ENCODE results near the gene OR8K3.

The OR8K3 gene

DNA sequence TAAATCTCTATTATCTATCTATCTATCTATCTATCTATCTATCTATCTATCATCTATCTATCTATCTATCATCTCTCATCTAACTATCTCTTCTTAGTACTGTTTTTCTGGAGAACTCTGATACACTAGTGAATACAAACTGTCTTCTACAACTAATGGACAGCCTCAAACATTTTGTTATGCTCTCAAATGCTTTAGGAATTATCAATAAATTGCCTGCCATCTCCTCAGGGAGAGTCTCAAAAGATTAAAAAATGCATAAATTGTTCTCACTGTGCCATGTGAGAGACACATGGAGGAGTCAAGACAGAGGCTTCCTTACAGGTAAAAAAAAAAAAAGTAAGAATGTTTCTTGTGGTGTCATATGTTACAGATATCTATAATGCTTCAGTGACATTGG is at the start of gene OR8K3:
Gene OR8K3, plus strand, starts transcription at position 301 of the 400 bp plus-strand sequence. CDS start 3,163 bp downstream, outside the sequence.
- DNase-seq (ENCODE audit: low read depth), result no peak
- TF ChIP-seq, protein P1, sequence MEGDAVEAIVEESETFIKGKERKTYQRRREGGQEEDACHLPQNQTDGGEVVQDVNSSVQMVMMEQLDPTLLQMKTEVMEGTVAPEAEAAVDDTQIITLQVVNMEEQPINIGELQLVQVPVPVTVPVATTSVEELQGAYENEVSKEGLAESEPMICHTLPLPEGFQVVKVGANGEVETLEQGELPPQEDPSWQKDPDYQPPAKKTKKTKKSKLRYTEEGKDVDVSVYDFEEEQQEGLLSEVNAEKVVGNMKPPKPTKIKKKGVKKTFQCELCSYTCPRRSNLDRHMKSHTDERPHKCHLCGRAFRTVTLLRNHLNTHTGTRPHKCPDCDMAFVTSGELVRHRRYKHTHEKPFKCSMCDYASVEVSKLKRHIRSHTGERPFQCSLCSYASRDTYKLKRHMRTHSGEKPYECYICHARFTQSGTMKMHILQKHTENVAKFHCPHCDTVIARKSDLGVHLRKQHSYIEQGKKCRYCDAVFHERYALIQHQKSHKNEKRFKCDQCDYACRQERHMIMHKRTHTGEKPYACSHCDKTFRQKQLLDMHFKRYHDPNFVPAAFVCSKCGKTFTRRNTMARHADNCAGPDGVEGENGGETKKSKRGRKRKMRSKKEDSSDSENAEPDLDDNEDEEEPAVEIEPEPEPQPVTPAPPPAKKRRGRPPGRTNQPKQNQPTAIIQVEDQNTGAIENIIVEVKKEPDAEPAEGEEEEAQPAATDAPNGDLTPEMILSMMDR (conservative IDR thresholded peaks at IDR 0.05; ENCODE audit: low read depth, low read length), result no peak
- no peak within 1 kb of the TSS for H3K4me3 ChIP-seq (ENCODE audit: low read length)

DNA sequence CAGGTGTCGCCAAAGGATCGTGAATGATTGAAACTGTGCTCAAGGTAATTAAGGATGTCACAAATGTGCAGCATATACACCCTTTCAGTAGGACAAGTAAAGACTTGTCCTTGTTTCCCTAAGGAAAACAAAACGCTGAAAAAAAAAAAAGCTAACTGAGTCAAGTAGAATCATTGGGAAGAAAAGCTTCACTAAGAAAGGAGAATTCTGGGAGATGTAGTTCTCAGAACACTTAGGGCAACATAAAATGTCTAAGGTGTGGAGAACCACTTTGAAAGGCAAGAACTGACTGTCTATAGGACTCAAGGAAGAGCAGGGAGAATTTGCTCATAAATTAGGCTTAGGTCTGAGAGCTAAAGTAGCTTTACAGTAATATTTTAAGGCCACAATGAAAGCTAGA is 43.9 kb upstream of the OR8K3 start:
- no peak for DNase-seq (ENCODE audit: low read depth)
- H3K4me3 ChIP-seq (ENCODE audit: low read length), result no peak overlapping the region
- TF ChIP-seq, protein P1 (conservative IDR thresholded peaks at IDR 0.05; ENCODE audit: low read depth, low read length), result no peak

DNA sequence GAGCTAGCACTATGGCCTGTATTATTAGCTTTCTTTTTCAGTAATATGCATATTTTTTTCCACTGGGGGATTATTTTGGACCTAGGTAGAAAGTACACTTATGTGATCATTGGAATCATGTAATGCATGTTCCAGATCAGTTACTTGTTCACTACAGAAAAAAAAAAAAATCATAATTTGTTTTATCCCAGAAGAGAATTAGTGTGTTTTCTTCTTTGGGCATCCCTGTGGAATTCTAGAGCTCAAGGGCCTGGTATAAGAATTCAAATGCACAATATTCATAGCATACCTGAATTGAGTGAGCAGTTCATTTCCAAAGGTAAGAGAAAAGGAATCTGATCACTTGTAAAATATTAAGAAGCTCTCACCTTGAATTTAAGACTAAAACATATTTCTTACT is 41.1 kb upstream of the OR8K3 start, which contains the start of gene OR5T1:
Gene OR5T1, plus strand, starts transcription at position 301 of the 400 bp plus-strand sequence. CDS start 1,485 bp downstream, outside the sequence.
- no peak for DNase-seq (ENCODE audit: low read depth)
- no peak within 1 kb of the TSS for H3K4me3 ChIP-seq (ENCODE audit: low read length)
- TF ChIP-seq, protein P1 (conservative IDR thresholded peaks at IDR 0.05; ENCODE audit: low read depth, low read length), result no peak

DNA sequence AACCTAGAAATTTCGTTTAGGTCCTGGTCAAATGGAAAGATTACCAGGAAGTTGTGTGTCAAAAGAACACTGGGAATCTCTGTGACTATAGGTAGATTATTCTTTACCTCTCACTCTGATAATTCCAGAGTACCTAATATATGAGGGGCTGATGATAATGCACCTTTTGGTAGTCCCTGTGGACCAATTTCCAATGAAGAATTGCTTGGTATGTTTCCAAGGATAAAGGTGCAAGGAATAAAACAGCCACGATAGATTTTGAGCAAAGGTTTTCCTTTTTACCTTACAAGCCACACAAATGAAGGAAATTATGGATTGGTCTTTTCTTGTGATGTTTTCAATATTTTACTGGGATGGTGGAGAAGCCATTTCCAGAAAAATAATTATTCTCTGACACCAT is 22.8 kb upstream of the OR8K3 start, which contains the start of gene OR8H1:
Gene OR8H1, minus strand, starts transcription at position 101 of the 400 bp plus-strand sequence. CDS start 1,192 bp downstream, outside the sequence.
- TF ChIP-seq, protein P1 (conservative IDR thresholded peaks at IDR 0.05; ENCODE audit: low read depth, low read length), result no peak
- DNase-seq (ENCODE audit: low read depth), result no peak
- H3K4me3 ChIP-seq (ENCODE audit: low read length), result no peak within 1 kb of the TSS

DNA sequence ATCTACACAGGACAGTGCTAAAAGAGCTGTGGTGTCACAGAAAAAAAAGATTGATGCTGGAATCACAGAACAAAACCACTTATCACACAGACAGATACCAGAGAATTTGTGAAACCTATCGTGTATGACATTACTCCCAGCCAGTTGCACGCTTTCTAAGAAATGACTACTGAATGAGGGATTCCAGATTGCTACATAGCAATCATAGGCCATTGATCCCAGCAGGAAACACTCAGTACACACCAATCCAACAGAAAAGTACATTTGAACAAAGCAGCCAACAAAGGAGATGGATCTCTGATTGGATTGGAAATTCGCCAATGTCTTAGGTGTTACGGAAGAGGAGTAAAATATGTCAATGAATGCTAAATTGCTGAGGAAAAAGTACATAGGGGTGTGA is 18.0 kb upstream of the OR8K3 start:
- H3K4me3 ChIP-seq (ENCODE audit: low read length), result no peak overlapping the region
- no peak for DNase-seq (ENCODE audit: low read depth)

DNA sequence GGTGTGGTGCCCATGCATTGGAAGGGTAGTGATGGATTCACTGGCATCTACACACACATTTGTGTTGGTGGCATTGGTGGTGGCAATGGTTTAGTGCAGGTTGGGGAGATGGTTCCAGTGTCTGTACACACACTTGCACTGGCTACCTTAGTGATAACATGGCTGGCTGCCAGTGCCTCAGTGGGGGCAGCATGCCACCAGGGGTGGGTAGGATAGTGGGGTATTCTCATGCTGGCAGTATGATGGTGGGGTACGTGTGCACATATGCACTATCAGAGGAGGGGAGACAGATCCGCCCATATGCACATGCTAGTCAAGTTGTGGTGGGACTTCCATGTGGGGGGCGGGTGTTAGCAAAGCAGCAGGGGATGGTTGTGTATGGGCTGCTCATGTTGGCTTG is 7.1 kb upstream of the OR8K3 start:
- DNase-seq (ENCODE audit: low read depth), result no peak
- TF ChIP-seq, protein P1 (conservative IDR thresholded peaks at IDR 0.05; ENCODE audit: low read depth, low read length), result no peak
- no peak overlapping the region for H3K4me3 ChIP-seq (ENCODE audit: low read length)

More for the DNA sequence above, 18.0 kb upstream of the OR8K3 start:
- TF ChIP-seq, protein P1 (conservative IDR thresholded peaks at IDR 0.05; ENCODE audit: low read depth, low read length), result no peak

DNA sequence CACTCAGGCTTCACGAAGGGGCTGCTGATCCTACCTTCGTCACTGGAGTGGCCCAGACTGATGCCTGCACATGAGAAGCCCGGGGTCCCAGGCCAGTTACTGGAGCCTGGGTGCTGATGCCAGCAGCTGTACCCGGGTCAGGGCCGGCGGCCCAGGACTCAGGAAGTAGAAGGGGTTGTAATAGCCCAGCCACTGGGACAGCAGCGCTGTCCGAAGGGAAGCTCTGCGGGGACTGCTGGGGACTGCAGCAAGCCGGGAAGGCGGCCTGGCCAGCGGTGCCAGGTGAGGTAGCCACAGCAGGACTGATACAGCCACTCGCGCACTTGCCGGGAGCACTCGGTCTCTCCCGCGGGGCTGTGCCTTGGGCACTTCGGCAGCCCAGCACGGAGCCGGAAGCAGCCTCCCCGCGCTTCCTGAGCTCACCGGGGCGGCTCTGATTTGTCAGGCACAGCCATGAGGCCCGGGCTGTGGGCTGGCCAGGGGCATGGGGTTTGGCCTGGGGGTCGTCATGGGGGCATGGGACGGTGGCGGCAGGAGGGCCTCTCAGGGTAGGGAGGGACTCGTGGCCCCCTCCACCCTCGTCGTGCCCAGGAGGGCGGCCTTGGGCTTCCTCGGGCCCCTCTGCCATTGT is 17.0 kb downstream of the OR8K3 start:
- H3K4me3 ChIP-seq (ENCODE audit: low read length), result no peak overlapping the region
- DNase-seq (ENCODE audit: low read depth), result no peak
- TF ChIP-seq, protein P1 (conservative IDR thresholded peaks at IDR 0.05; ENCODE audit: low read depth, low read length), result no peak

Measured in retinal pigment epithelial cell (primary cell).